HepG2 (cell line): ENCODE data around the gene LYZ. TPM values are rescaled to one million over a fixed set of nuclear protein-coding genes. Genes with fewer than 3 reads are reported as not detected.
A peak's percentile ranks its signal among the peaks of the same experiment; 100 is the strongest.

ENCODE experiments used
- ARNT ChIP-seq: fragments of 450-650 bp; IDR thresholded peaks from 2 replicates; pipeline ENCODE4 v1.6.1; 2017
- ERF ChIP-seq: IDR thresholded peaks from 2 replicates; pipeline ENCODE4 v1.6.1; 2018; ENCODE audit warnings: missing biosample characterization, missing genetic modification reagents
- KMT2B ChIP-seq: IDR thresholded peaks from 2 replicates; pipeline ENCODE4 v1.6.1; 2016; ENCODE audit warnings: missing genetic modification reagents, missing compliant biosample characterization
- NFKB2 ChIP-seq: sonication (generic); formaldehyde crosslinking; IDR thresholded peaks from 2 replicates; pipeline ENCODE4 v1.4.0; 2020; ENCODE audit warnings: missing genetic modification reagents, borderline replicate concordance
- RXRA ChIP-seq: sonication (generic); formaldehyde crosslinking; IDR thresholded peaks from 2 replicates; pipeline ENCODE4 v1.5.1; 2020; ENCODE audit warnings: missing genetic modification reagents
- SRF ChIP-seq: IDR thresholded peaks from 2 replicates; pipeline ENCODE4 v1.6.1; 2011; ENCODE audit warnings: mild to moderate bottlenecking, low read depth, low read length, moderate library complexity
- YEATS2 ChIP-seq: sonication (generic); formaldehyde crosslinking; IDR thresholded peaks from 2 replicates; pipeline ENCODE4 v1.4.0; 2020; ENCODE audit warnings: missing genetic modification reagents, borderline replicate concordance
- ZBTB7A ChIP-seq: sonication (generic); formaldehyde crosslinking; IDR thresholded peaks from 2 replicates; pipeline ENCODE4 v1.8.0; 2022; ENCODE audit warnings: mild to moderate bottlenecking, missing genetic modification reagents
- ZFP90 ChIP-seq: sonication (generic); formaldehyde crosslinking; IDR thresholded peaks from 2 replicates; pipeline ENCODE4 v1.8.0; 2022; ENCODE audit warnings: missing genetic modification reagents, mild to moderate bottlenecking, inconsistent platforms, borderline replicate concordance
- ZNF235 ChIP-seq: sonication (generic); formaldehyde crosslinking; IDR thresholded peaks from 2 replicates; pipeline ENCODE4 v1.8.1; 2023; ENCODE audit warnings: mild to moderate bottlenecking, missing genetic modification reagents, borderline replicate concordance
- polyA plus RNA-seq, 8 experiments: library from polyadenylated mRNA; depleted of rRNA in 3 of 8; stranded (reverse) in 7 of 8; unstranded in 1 of 8; fragments of >200 nt; fragmentation: Illumina TruSeq in 4 of 8; extraction: Trizol in 4 of 8; gene quantifications; 2 replicates each; pipeline versions ENCODE4 v1.2.1 to v1.2.3, GENCODE V29; 2011 to 2016; ENCODE audit warnings: low read depth in 4 of 8, missing spikeins in 1 of 8, mixed read lengths in 1 of 8; ENCODE audit not compliant: insufficient read depth in 1 of 8
- total RNA-seq, 5 experiments: library from RNA; depleted of rRNA; stranded (reverse); fragments of >200 nt; fragmentation: Illumina TruSeq; extraction: Trizol; gene quantifications; 2 replicates each; pipeline ENCODE4 v1.2.3, GENCODE V29; 2016; ENCODE audit warnings: low read depth in 1 of 5
- TF ChIP-seq, protein P1 (sequence below): sonication (generic); formaldehyde crosslinking; IDR thresholded peaks from 2 replicates; pipeline ENCODE4 v1.4.0; 2020; ENCODE audit warnings: low read depth, mild to moderate bottlenecking, missing genetic modification reagents
- TF ChIP-seq, protein P2 (sequence below): IDR thresholded peaks from 2 replicates; pipeline ENCODE4 v1.4.0; 2020; ENCODE audit warnings: mild to moderate bottlenecking, missing genetic modification reagents
- TF ChIP-seq, protein P3 (sequence below): sonication (generic); formaldehyde crosslinking; IDR thresholded peaks from 2 replicates; pipeline ENCODE4 v1.5.0; 2020; ENCODE audit warnings: missing genetic modification reagents
- TF ChIP-seq, protein P4 (sequence below): sonication (generic); formaldehyde crosslinking; IDR thresholded peaks from 2 replicates; pipeline ENCODE4 v1.4.0; 2020; ENCODE audit warnings: missing genetic modification reagents
- TF ChIP-seq, protein P5 (sequence below): sonication (generic); formaldehyde crosslinking; IDR thresholded peaks from 2 replicates; pipeline ENCODE4 v1.4.0; 2020; ENCODE audit warnings: missing genetic modification reagents
- TF ChIP-seq, protein P6 (sequence below): sonication (generic); formaldehyde crosslinking; IDR thresholded peaks from 2 replicates; pipeline ENCODE4 v1.4.0; 2020; ENCODE audit warnings: mild to moderate bottlenecking, missing genetic modification reagents

The LYZ gene
- total and polyA plus RNA-seq, 2 of the 13 experiments (the other 11 are each of a cell fraction or from before 2014, with no cell fraction given): 1,788 to 2,054 TPM

DNA sequence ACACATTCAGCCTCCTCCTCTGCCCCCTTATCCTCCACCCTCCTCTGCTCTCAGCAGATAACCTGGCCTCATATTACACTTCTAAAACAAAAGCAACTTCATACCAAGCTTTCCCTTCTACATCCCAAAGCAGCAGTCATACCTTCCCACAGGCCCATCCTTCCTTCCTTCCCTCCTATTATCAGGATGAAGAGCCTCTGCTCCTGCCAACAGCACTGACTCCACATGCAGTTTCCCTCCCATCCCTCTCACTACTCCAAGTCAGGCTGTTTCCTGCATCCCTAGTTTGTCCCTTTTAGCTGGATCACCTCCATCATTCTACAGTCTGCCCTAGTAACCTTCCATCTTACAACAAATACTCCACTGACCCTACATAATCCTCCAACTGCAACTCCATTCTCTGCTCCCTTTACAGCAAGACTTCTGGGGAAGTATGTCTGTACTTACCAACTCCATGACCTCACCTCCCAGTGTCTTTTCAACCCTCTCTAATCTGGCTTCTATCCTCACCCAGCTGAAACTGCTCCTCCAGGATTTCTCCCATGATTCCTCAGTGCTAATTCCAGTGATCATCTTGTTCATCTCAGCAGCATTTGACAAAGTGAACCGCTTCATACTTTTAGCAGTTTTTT is 6.5 kb downstream of the LYZ start (continued):
- TF ChIP-seq, protein P1, sequence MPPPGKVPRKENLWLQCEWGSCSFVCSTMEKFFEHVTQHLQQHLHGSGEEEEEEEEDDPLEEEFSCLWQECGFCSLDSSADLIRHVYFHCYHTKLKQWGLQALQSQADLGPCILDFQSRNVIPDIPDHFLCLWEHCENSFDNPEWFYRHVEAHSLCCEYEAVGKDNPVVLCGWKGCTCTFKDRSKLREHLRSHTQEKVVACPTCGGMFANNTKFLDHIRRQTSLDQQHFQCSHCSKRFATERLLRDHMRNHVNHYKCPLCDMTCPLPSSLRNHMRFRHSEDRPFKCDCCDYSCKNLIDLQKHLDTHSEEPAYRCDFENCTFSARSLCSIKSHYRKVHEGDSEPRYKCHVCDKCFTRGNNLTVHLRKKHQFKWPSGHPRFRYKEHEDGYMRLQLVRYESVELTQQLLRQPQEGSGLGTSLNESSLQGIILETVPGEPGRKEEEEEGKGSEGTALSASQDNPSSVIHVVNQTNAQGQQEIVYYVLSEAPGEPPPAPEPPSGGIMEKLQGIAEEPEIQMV (CRISPR knock-in tag): peak; percentile 89
- TF ChIP-seq, protein P2, sequence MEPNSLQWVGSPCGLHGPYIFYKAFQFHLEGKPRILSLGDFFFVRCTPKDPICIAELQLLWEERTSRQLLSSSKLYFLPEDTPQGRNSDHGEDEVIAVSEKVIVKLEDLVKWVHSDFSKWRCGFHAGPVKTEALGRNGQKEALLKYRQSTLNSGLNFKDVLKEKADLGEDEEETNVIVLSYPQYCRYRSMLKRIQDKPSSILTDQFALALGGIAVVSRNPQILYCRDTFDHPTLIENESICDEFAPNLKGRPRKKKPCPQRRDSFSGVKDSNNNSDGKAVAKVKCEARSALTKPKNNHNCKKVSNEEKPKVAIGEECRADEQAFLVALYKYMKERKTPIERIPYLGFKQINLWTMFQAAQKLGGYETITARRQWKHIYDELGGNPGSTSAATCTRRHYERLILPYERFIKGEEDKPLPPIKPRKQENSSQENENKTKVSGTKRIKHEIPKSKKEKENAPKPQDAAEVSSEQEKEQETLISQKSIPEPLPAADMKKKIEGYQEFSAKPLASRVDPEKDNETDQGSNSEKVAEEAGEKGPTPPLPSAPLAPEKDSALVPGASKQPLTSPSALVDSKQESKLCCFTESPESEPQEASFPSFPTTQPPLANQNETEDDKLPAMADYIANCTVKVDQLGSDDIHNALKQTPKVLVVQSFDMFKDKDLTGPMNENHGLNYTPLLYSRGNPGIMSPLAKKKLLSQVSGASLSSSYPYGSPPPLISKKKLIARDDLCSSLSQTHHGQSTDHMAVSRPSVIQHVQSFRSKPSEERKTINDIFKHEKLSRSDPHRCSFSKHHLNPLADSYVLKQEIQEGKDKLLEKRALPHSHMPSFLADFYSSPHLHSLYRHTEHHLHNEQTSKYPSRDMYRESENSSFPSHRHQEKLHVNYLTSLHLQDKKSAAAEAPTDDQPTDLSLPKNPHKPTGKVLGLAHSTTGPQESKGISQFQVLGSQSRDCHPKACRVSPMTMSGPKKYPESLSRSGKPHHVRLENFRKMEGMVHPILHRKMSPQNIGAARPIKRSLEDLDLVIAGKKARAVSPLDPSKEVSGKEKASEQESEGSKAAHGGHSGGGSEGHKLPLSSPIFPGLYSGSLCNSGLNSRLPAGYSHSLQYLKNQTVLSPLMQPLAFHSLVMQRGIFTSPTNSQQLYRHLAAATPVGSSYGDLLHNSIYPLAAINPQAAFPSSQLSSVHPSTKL (CRISPR knock-in tag): peak; percentile 57; the same call in 1 of the 2 replicates
- TF ChIP-seq YEATS2 (CRISPR knock-in tag) (peak; percentile 44; the same call in 1 of the 2 replicates), KMT2B (CRISPR knock-in tag) (no peak), NFKB2 (CRISPR knock-in tag) (no peak; the same call in 1 of the 2 replicates), ZNF235 (CRISPR knock-in tag) (no peak), RXRA (CRISPR knock-in tag) (peak; percentile 53; the same call in 1 of the 2 replicates), SRF (0 out of 2 replicates have a peak, but pooled peaks have one; percentile 3), ARNT (no peak), ZFP90 (CRISPR knock-in tag) (peak; percentile 93), ZBTB7A (CRISPR knock-in tag) (no peak), ERF (CRISPR knock-in tag) (peak; percentile 84; the same call in 1 of the 2 replicates)
- TF ChIP-seq, protein P3, sequence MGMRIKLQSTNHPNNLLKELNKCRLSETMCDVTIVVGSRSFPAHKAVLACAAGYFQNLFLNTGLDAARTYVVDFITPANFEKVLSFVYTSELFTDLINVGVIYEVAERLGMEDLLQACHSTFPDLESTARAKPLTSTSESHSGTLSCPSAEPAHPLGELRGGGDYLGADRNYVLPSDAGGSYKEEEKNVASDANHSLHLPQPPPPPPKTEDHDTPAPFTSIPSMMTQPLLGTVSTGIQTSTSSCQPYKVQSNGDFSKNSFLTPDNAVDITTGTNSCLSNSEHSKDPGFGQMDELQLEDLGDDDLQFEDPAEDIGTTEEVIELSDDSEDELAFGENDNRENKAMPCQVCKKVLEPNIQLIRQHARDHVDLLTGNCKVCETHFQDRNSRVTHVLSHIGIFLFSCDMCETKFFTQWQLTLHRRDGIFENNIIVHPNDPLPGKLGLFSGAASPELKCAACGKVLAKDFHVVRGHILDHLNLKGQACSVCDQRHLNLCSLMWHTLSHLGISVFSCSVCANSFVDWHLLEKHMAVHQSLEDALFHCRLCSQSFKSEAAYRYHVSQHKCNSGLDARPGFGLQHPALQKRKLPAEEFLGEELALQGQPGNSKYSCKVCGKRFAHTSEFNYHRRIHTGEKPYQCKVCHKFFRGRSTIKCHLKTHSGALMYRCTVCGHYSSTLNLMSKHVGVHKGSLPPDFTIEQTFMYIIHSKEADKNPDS (CRISPR knock-in tag): no peak
- TF ChIP-seq, protein P4, sequence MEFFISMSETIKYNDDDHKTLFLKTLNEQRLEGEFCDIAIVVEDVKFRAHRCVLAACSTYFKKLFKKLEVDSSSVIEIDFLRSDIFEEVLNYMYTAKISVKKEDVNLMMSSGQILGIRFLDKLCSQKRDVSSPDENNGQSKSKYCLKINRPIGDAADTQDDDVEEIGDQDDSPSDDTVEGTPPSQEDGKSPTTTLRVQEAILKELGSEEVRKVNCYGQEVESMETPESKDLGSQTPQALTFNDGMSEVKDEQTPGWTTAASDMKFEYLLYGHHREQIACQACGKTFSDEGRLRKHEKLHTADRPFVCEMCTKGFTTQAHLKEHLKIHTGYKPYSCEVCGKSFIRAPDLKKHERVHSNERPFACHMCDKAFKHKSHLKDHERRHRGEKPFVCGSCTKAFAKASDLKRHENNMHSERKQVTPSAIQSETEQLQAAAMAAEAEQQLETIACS (CRISPR knock-in tag): no peak
- TF ChIP-seq, protein P5, sequence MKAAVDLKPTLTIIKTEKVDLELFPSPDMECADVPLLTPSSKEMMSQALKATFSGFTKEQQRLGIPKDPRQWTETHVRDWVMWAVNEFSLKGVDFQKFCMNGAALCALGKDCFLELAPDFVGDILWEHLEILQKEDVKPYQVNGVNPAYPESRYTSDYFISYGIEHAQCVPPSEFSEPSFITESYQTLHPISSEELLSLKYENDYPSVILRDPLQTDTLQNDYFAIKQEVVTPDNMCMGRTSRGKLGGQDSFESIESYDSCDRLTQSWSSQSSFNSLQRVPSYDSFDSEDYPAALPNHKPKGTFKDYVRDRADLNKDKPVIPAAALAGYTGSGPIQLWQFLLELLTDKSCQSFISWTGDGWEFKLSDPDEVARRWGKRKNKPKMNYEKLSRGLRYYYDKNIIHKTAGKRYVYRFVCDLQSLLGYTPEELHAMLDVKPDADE (CRISPR knock-in tag): 0 out of 2 replicates have a peak, but pooled peaks have one; percentile 50
- TF ChIP-seq, protein P6, sequence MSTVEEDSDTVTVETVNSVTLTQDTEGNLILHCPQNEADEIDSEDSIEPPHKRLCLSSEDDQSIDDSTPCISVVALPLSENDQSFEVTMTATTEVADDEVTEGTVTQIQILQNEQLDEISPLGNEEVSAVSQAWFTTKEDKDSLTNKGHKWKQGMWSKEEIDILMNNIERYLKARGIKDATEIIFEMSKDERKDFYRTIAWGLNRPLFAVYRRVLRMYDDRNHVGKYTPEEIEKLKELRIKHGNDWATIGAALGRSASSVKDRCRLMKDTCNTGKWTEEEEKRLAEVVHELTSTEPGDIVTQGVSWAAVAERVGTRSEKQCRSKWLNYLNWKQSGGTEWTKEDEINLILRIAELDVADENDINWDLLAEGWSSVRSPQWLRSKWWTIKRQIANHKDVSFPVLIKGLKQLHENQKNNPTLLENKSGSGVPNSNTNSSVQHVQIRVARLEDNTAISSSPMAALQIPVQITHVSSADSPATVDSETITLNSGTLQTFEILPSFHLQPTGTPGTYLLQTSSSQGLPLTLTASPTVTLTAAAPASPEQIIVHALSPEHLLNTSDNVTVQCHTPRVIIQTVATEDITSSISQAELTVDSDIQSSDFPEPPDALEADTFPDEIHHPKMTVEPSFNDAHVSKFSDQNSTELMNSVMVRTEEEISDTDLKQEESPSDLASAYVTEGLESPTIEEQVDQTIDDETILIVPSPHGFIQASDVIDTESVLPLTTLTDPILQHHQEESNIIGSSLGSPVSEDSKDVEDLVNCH (CRISPR knock-in tag): peak; percentile 39; the same call in 1 of the 2 replicates
